HepG2 (cell line): Measurements from ENCODE around the gene CDK12. TPM values are rescaled to one million over a fixed set of nuclear protein-coding genes. Genes with fewer than 3 reads are reported as not detected.
A peak's percentile ranks its signal among the peaks of the same experiment; 100 is the strongest.

Experiments used
- ATF4 ChIP-seq, 2 experiments: fragments of 450-650 bp in 1 of 2; sonication (generic) in 1 of 2; formaldehyde crosslinking; IDR thresholded peaks; 2 replicates each; pipeline versions ENCODE4 v1.5.0 to v1.8.0; 2020 to 2022; ENCODE audit warnings: mild to moderate bottlenecking in 1 of 2, missing genetic modification reagents in 1 of 2
- HDAC1 ChIP-seq: sonication (generic); formaldehyde crosslinking; IDR thresholded peaks from 2 replicates; pipeline ENCODE4 v1.5.1; 2020; ENCODE audit warnings: mild to moderate bottlenecking, missing genetic modification reagents
- HDAC6 ChIP-seq: fragments of 200-600 bp; sonication (generic); IDR thresholded peaks from 2 replicates; pipeline ENCODE4 v1.7.0; 2017; ENCODE audit warnings: mild to moderate bottlenecking, antibody characterized with exemption, low read length, low read depth
- HNRNPK ChIP-seq: fragments of 200-400 bp; formaldehyde crosslinking; IDR thresholded peaks from 2 replicates; pipeline ENCODE4 v1.6.1; 2018; ENCODE audit warnings: low read length, low read depth, moderate library complexity, mild to moderate bottlenecking; ENCODE audit not compliant: poor library complexity, severe bottlenecking
- IRF2 ChIP-seq: IDR thresholded peaks from 2 replicates; pipeline ENCODE4 v1.6.1; 2018; ENCODE audit warnings: missing genetic modification reagents, missing compliant biosample characterization
- MTF2 ChIP-seq: sonication (generic); formaldehyde crosslinking; IDR thresholded peaks from 2 replicates; pipeline ENCODE4 v1.5.0; 2020; ENCODE audit warnings: missing genetic modification reagents, borderline replicate concordance
- MXI1 ChIP-seq: IDR thresholded peaks from 3 replicates; pipeline ENCODE4 v1.6.1; 2012; ENCODE audit warnings: low read depth, low read length, inconsistent platforms, borderline replicate concordance
- MZF1 ChIP-seq: sonication (generic); formaldehyde crosslinking; IDR thresholded peaks from 2 replicates; pipeline ENCODE4 v1.8.1; 2023; ENCODE audit warnings: mild to moderate bottlenecking, missing genetic modification reagents, borderline replicate concordance
- NFIB ChIP-seq: sonication (generic); formaldehyde crosslinking; IDR thresholded peaks from 2 replicates; pipeline ENCODE4 v1.9.0; 2021; ENCODE audit warnings: missing genetic modification reagents, mild to moderate bottlenecking, borderline replicate concordance
- NFYC ChIP-seq: IDR thresholded peaks from 2 replicates; pipeline ENCODE4 v1.6.1; 2016; ENCODE audit warnings: missing genetic modification reagents, missing compliant biosample characterization
- REPIN1 ChIP-seq: sonication (generic); formaldehyde crosslinking; IDR thresholded peaks from 2 replicates; pipeline ENCODE4 v1.8.0; 2022; ENCODE audit warnings: missing genetic modification reagents, low read depth, mild to moderate bottlenecking, borderline replicate concordance
- RORA ChIP-seq: sonication (generic); formaldehyde crosslinking; IDR thresholded peaks from 2 replicates; pipeline ENCODE4 v1.5.0; 2020; ENCODE audit warnings: mild to moderate bottlenecking, missing genetic modification reagents, moderate library complexity
- SALL1 ChIP-seq: sonication (generic); formaldehyde crosslinking; IDR thresholded peaks from 2 replicates; pipeline ENCODE4 v1.8.0; 2022; ENCODE audit warnings: mild to moderate bottlenecking, missing genetic modification reagents
- SP4 ChIP-seq: sonication (generic); formaldehyde crosslinking; IDR thresholded peaks from 2 replicates; pipeline ENCODE4 v1.8.1; 2023; ENCODE audit warnings: mild to moderate bottlenecking, missing genetic modification reagents
- ZBTB38 ChIP-seq: sonication (generic); formaldehyde crosslinking; IDR thresholded peaks from 2 replicates; pipeline ENCODE4 v1.5.1; 2020; ENCODE audit warnings: mild to moderate bottlenecking, missing genetic modification reagents
- ZBTB8A ChIP-seq: sonication (generic); formaldehyde crosslinking; IDR thresholded peaks from 2 replicates; pipeline ENCODE4 v1.4.0; 2020; ENCODE audit warnings: mild to moderate bottlenecking, low read depth, missing genetic modification reagents, borderline replicate concordance
- ZIK1 ChIP-seq: sonication (generic); formaldehyde crosslinking; IDR thresholded peaks from 2 replicates; pipeline ENCODE4 v1.5.0; 2020; ENCODE audit warnings: mild to moderate bottlenecking, low read depth, missing genetic modification reagents, borderline replicate concordance
- ZMYM2 ChIP-seq: sonication (generic); formaldehyde crosslinking; IDR thresholded peaks from 2 replicates; pipeline ENCODE4 v1.8.0; 2022; ENCODE audit warnings: mild to moderate bottlenecking, missing genetic modification reagents
- ZNF326 ChIP-seq: sonication (generic); formaldehyde crosslinking; IDR thresholded peaks from 2 replicates; pipeline ENCODE4 v1.4.0; 2020; ENCODE audit warnings: missing genetic modification reagents, borderline replicate concordance
- ZNF496 ChIP-seq: sonication (generic); formaldehyde crosslinking; IDR thresholded peaks from 2 replicates; pipeline ENCODE4 v1.8.1; 2023; ENCODE audit warnings: mild to moderate bottlenecking, moderate library complexity, missing genetic modification reagents; ENCODE audit not compliant: insufficient replicate concordance
- ZNF562 ChIP-seq: sonication (generic); formaldehyde crosslinking; IDR thresholded peaks from 2 replicates; pipeline ENCODE4 v1.8.0; 2022; ENCODE audit warnings: missing genetic modification reagents, borderline replicate concordance
- ZNF569 ChIP-seq: sonication (generic); formaldehyde crosslinking; IDR thresholded peaks from 2 replicates; pipeline ENCODE4 v1.5.0; 2020; ENCODE audit warnings: mild to moderate bottlenecking, missing genetic modification reagents, moderate library complexity, borderline replicate concordance
- ZNF615 ChIP-seq: sonication (generic); formaldehyde crosslinking; IDR thresholded peaks from 2 replicates; pipeline ENCODE4 v1.5.0; 2020; ENCODE audit warnings: mild to moderate bottlenecking, missing genetic modification reagents, borderline replicate concordance
- ZNF709 ChIP-seq: sonication (generic); formaldehyde crosslinking; IDR thresholded peaks from 2 replicates; pipeline ENCODE4 v1.5.0; 2020; ENCODE audit warnings: mild to moderate bottlenecking, missing genetic modification reagents
- ZNF879 ChIP-seq: sonication (generic); formaldehyde crosslinking; IDR thresholded peaks from 2 replicates; pipeline ENCODE4 v1.8.1; 2023; ENCODE audit warnings: missing genetic modification reagents
- polyA plus RNA-seq, 8 experiments: library from polyadenylated mRNA; depleted of rRNA in 3 of 8; stranded (reverse) in 7 of 8; unstranded in 1 of 8; fragments of >200 nt; fragmentation: Illumina TruSeq in 4 of 8; extraction: Trizol in 4 of 8; gene quantifications; 2 replicates each; pipeline versions ENCODE4 v1.2.1 to v1.2.3, GENCODE V29; 2011 to 2016; ENCODE audit warnings: low read depth in 4 of 8, missing spikeins in 1 of 8, mixed read lengths in 1 of 8; ENCODE audit not compliant: insufficient read depth in 1 of 8
- total RNA-seq, 5 experiments: library from RNA; depleted of rRNA; stranded (reverse); fragments of >200 nt; fragmentation: Illumina TruSeq; extraction: Trizol; gene quantifications; 2 replicates each; pipeline ENCODE4 v1.2.3, GENCODE V29; 2016; ENCODE audit warnings: low read depth in 1 of 5
- TF ChIP-seq, protein P1 (sequence below): sonication (generic); formaldehyde crosslinking; IDR thresholded peaks from 2 replicates; pipeline ENCODE4 v1.5.0; 2020; ENCODE audit warnings: mild to moderate bottlenecking, low read depth, missing genetic modification reagents, borderline replicate concordance
- TF ChIP-seq, protein P2 (sequence below): IDR thresholded peaks from 2 replicates; pipeline ENCODE4 v1.6.1; 2016; ENCODE audit warnings: low read depth, control low read depth
- TF ChIP-seq, protein P3 (sequence below): IDR thresholded peaks from 2 replicates; pipeline ENCODE4 v1.6.1; 2016

Gene CDK12
- total and polyA plus RNA-seq, 2 of the 13 experiments (the other 11 are each of a cell fraction or from before 2014, with no cell fraction given): 24.0 to 88.6 TPM

DNA sequence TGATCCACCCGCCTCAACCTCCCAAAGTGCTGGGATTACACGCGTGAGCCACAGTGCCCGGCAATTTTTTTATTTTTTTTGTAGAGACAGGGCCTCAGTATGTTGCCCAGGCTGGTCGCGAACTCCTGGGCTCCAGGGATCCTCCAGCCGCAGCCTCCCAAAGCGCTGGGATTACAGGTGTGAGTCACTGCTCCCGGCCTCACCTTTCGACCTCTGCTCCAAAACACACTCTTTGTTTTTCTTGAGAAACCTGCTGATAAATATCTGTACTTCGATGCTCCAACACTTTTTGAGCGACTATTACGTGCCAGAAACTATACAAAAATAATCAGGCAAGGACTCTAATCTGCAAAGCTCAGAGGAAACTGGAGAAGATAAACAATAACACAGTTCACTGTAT is 11.2 kb upstream of the CDK12 start (continued):
- TF ChIP-seq ZNF496 (no peak), REPIN1 (CRISPR knock-in tag) (no peak), MTF2 (CRISPR knock-in tag) (no peak), NFYC (CRISPR knock-in tag) (no peak), MZF1 (CRISPR knock-in tag) (no peak), HNRNPK (no peak), MXI1 (no peak), ZBTB8A (0 out of 2 replicates have a peak, but pooled peaks have one; percentile 1), HDAC6 (no peak), ZNF879 (no peak), ZIK1 (CRISPR knock-in tag) (no peak), NFIB (CRISPR knock-in tag) (no peak), ZNF326 (CRISPR knock-in tag) (no peak), IRF2 (no peak), RORA (CRISPR knock-in tag) (no peak), ATF4 (CRISPR knock-in tag; IDR thresholded peaks at IDR 0.05) (no peak), ZBTB38 (no peak), ZMYM2 (CRISPR knock-in tag) (peak; percentile 98), ZNF709 (CRISPR knock-in tag) (no peak), ZNF569 (CRISPR knock-in tag) (no peak), SP4 (CRISPR knock-in tag) (no peak), ZNF562 (CRISPR knock-in tag) (no peak), SALL1 (no peak), HDAC1 (CRISPR knock-in tag) (no peak), ZNF615 (CRISPR knock-in tag) (no peak)
- TF ChIP-seq, protein P1, sequence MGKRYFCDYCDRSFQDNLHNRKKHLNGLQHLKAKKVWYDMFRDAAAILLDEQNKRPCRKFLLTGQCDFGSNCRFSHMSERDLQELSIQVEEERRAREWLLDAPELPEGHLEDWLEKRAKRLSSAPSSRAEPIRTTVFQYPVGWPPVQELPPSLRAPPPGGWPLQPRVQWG (CRISPR knock-in tag): no peak
- TF ChIP-seq, protein P2, sequence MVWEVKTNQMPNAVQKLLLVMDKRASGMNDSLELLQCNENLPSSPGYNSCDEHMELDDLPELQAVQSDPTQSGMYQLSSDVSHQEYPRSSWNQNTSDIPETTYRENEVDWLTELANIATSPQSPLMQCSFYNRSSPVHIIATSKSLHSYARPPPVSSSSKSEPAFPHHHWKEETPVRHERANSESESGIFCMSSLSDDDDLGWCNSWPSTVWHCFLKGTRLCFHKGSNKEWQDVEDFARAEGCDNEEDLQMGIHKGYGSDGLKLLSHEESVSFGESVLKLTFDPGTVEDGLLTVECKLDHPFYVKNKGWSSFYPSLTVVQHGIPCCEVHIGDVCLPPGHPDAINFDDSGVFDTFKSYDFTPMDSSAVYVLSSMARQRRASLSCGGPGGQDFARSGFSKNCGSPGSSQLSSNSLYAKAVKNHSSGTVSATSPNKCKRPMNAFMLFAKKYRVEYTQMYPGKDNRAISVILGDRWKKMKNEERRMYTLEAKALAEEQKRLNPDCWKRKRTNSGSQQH (CRISPR knock-in tag): no peak
- TF ChIP-seq, protein P3, sequence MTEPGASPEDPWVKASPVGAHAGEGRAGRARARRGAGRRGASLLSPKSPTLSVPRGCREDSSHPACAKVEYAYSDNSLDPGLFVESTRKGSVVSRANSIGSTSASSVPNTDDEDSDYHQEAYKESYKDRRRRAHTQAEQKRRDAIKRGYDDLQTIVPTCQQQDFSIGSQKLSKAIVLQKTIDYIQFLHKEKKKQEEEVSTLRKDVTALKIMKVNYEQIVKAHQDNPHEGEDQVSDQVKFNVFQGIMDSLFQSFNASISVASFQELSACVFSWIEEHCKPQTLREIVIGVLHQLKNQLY (CRISPR knock-in tag): no peak
